GM10847 (cell line): ENCODE results near the gene ARL6.

Experiments used
- POLR2A ChIP-seq: IDR thresholded peaks from 2 replicates; pipeline ENCODE4 v1.6.1; 2011; ENCODE audit not compliant: insufficient read length; ENCODE audit errors: extremely low read depth

Gene ARL6

DNA sequence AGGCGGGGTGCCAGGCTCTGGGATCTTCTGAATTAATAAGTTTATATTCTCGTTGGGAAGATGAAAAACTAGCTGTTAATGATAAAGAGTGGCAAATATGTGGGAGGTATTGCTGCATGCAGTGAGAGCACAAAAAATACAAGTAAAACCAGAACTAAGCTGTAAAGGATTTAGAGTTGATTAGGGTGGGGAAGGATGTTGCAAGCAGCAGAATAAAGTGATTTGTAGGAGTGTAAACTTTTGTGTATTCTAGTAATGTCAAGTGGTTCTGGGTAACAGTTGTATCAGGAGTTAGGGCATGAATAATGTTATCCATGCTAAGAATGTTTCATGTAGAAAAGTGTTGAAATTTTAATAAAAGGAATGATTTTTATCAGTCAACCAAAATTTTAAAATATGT lies 75.4 kb downstream of the ARL6 start:
- TF ChIP-seq POLR2A: no peak

GRCh38 chr3:97841304-97841703 lies 76.7 kb downstream of the ARL6 start:
- TF ChIP-seq POLR2A: no peak

DNA sequence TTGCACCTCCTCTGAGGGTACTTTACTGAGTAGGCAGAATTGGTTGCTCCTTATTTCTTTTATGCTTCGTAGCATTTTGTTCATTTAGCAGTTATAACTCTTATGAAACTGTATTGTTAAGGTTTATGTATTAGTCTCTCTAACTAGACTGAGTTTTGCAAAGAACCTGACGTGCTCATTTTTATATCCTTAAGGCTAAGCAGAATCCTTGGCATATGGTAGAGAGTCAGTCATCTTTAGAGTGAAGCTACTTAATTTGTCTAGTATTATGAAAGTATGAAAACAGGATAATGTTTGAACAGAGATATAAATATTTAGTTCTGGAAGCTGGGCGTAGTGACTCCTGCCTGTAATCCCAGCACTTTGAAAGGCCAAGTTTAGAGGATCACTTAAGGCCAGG lies 77.4 kb downstream of the ARL6 start:
- TF ChIP-seq POLR2A: no peak

GRCh38 chr3:97848779-97849178 lies 84.2 kb downstream of the ARL6 start:
- no peak for TF ChIP-seq POLR2A
